Adrenal gland (tissue), 12 donors: ENCODE data around the gene PAQR5. TPM values are rescaled to one million over a fixed set of nuclear protein-coding genes. Genes with fewer than 3 reads are reported as not detected.

Experiments
- DNase-seq, 7 donors: peaks; one replicate each; pipeline ENCODE4 v3.0.0-alpha.2; 2019 to 2020
- H3K27ac ChIP-seq, 5 donors: fragments of 200-600 bp; sonication (generic) in 4 of 5; 1 replicate in 3 of 5; 2 replicates in 2 of 5; pipeline versions ENCODE4 v1.5.1 to v1.8.0; 2016 to 2020; ENCODE audit warnings: mild to moderate bottlenecking in 1 of 5
- H3K27me3 ChIP-seq: fragments of 200-600 bp; 2 replicates; pipeline ENCODE4 v1.8.0; 2021
- H3K36me3 ChIP-seq, 2 donors: fragments of 200-600 bp; replicated peaks in 1 of 2; 1 replicate in 1 of 2; 2 replicates in 1 of 2; pipeline versions ENCODE4 v1.5.1 to v1.8.0; 2018 to 2022
- H3K4me1 ChIP-seq, 2 donors: fragments of 200-600 bp; replicated peaks in 1 of 2; 1 replicate in 1 of 2; 2 replicates in 1 of 2; pipeline versions ENCODE4 v1.5.1 to v1.8.0; 2018 to 2021
- H3K4me3 ChIP-seq, 4 donors: fragments of 200-600 bp; sonication (generic) in 3 of 4; one replicate each; pipeline ENCODE4 v1.5.1; 2016 to 2018
- H3K9me3 ChIP-seq, 3 donors: fragments of 200-600 bp; sonication (generic) in 1 of 3; replicated peaks in 1 of 3; 1 replicate in 2 of 3; 2 replicates in 1 of 3; pipeline versions ENCODE4 v1.5.1 to v1.8.0; 2016 to 2021
- CTCF ChIP-seq, 6 experiments: fragments of 450-650 bp in 4 of 6; fragments of 200-600 bp in 2 of 6; sonication (generic) in 1 of 6; IDR thresholded peaks; 1 replicate in 5 of 6; 2 replicates in 1 of 6; pipeline versions ENCODE4 v1.5.1 to v1.8.0; 2016 to 2021; ENCODE audit warnings: antibody characterized with exemption in 6 of 6, mild to moderate bottlenecking in 2 of 6, moderate library complexity in 1 of 6
- POLR2A ChIP-seq, 2 donors: fragments of 450-650 bp; IDR thresholded peaks; one replicate each; pipeline ENCODE4 v1.6.1; 2017; ENCODE audit warnings: antibody characterized with exemption in 2 of 2, mild to moderate bottlenecking in 2 of 2, moderate library complexity in 1 of 2
- WGBS, 4 donors: extraction: QIAGEN DNeasy Blood & Tissue Kit in 2 of 4; methylation state at CpG; one replicate each; pipeline versions ENCODE4 v1.1.5 to v1.1.7; 2013 to 2017; 5-methylcytosine and 5-hydroxymethylcytosine counted together
- intact Hi-C, 2 donors: fragments of 100-400 bp; cut with DNase I; formaldehyde crosslinking; loops; one replicate each; pipeline versions ENCODE4 v1.14.1 to v1.15.0; 2022 to 2023
- polyA plus RNA-seq, 3 donors: library from polyadenylated mRNA; stranded (reverse); fragments of 200-250 nt in 2 of 3; fragments of 350-450 nt in 1 of 3; fragmentation: Illumina TruSeq in 1 of 3; extraction: RNeasy Lipid Tissue Mini Kit (QIAGEN cat#74804) in 1 of 3; gene quantifications; one replicate each; pipeline ENCODE4 v1.2.3, GENCODE V29; 2013 to 2014
- total RNA-seq, 9 donors: library from RNA; depleted of rRNA in 4 of 9; stranded (reverse); fragments of >200 nt in 4 of 9; fragments of 120-200 nt in 1 of 9; fragmentation: NEBNext Ultra II Directional in 1 of 9; extraction: Animal tissue kit (Norgen Biotek cat#: 25700) in 1 of 9; gene quantifications; one replicate each; pipeline versions ENCODE4 v1.1.0 to v1.2.4, GENCODE V29; 2013 to 2023
- donor health status: healthy with polysubstance abuse.
- donor health status: Bipolar disorder and iron deficiency.
- donor health status: DM: yes; HTN: yes; CAD: no.
- donor health status: DM: no; HTN: no; CAD: no.
- donor health status: DM: no; HTN: no; CAD: no.
- donor health status: DM: yes; HTN: yes; CAD: no.

The PAQR5 gene
- total and polyA plus RNA-seq, 12 donors, result 11.7 to 78.2 (median 39.7) TPM

- 42 to 59% (median 52%) methylated on average over 3 of the region's 3 CpGs for WGBS, 4 donors
- H3K27me3 ChIP-seq, result no peaks in the 10 kb centered on the region
- H3K36me3 ChIP-seq, result no peaks in the 10 kb centered on the region
- DNase-seq, result no peak
- TF ChIP-seq POLR2A (IDR thresholded peaks at IDR 0.05), result no peak
- TF ChIP-seq CTCF (IDR thresholded peaks at IDR 0.05), result no peak
- intact Hi-C loops, result no loop called here
- H3K27ac ChIP-seq, result peak overlapping the region in 1 of 5 donors; percentile 10
- peaks cover 23 to 30% of the 10 kb centered on the region in 2 donors for H3K4me1 ChIP-seq
- H3K9me3 ChIP-seq, result no peaks in the 10 kb centered on the region
- no peak overlapping the region for H3K4me3 ChIP-seq
Measured at GRCh38 chr15:69307939-69308338, 9.2 kb downstream of the PAQR5 start.

GRCh38 chr15:69308949-69309348 is 10.2 kb downstream of the PAQR5 start:
- no peak for DNase-seq
- intact Hi-C loops, result no loop called here
- H3K9me3 ChIP-seq, result no peaks in the 10 kb centered on the region
- 85 to 97% (median 91%) methylated on average over 5 of the region's 5 CpGs for WGBS, 4 donors
- H3K27ac ChIP-seq, result no peak overlapping the region
- no peaks in the 10 kb centered on the region for H3K27me3 ChIP-seq
- TF ChIP-seq POLR2A (IDR thresholded peaks at IDR 0.05) (no peak), CTCF (IDR thresholded peaks at IDR 0.05) (no peak)
- H3K4me1 ChIP-seq, result peaks cover 18 to 25% of the 10 kb centered on the region in 2 donors
- H3K36me3 ChIP-seq, result no peaks in the 10 kb centered on the region
- H3K4me3 ChIP-seq, result no peak overlapping the region

- Histone ChIP-seq H3K36me3 (no peaks in the 10 kb centered on the region), H3K27ac (peak overlapping the region in 3 of 5 donors; percentile 53 to 82 (median 68)), H3K9me3 (no peaks in the 10 kb centered on the region), H3K4me3 (no peak overlapping the region), H3K27me3 (no peaks in the 10 kb centered on the region), H3K4me1 (peaks cover 12 to 18% of the 10 kb centered on the region in 2 donors)
- TF ChIP-seq POLR2A (IDR thresholded peaks at IDR 0.05), result no peak
- no peak for TF ChIP-seq CTCF (IDR thresholded peaks at IDR 0.05)
- peak in 4 of 7 donors; percentile 54 to 66 (median 56) for DNase-seq
- intact Hi-C loops, result no loop called here
- 35 to 72% (median 56%) methylated on average over 5 of the region's 5 CpGs for WGBS, 4 donors
Measured at GRCh38 chr15:69311319-69311721, 12.6 kb downstream of the PAQR5 start.

GRCh38 chr15:69313432-69314000 is 14.8 kb downstream of the PAQR5 start:
- no peak overlapping the region for H3K27ac ChIP-seq

More at GRCh38 chr15:69313432-69314000, 14.8 kb downstream of the PAQR5 start:
- no peaks in the 10 kb centered on the region for H3K27me3 ChIP-seq
- peak in 1 of 7 donors; percentile 10 for DNase-seq
- H3K36me3 ChIP-seq, result no peaks in the 10 kb centered on the region
- no peaks in the 10 kb centered on the region for H3K9me3 ChIP-seq
- TF ChIP-seq CTCF (IDR thresholded peaks at IDR 0.05) (no peak), POLR2A (IDR thresholded peaks at IDR 0.05) (no peak)
- intact Hi-C loops, result no loop called here
- H3K4me3 ChIP-seq, result no peak overlapping the region
- WGBS, 4 donors, result 73 to 85% (median 79%) methylated on average over 6 to 8 of the region's 8 CpGs
- H3K4me1 ChIP-seq, result peaks cover 10 to 12% of the 10 kb centered on the region in 2 donors
